NOMO-1 treated with dmso at 0.1 percent for 144 hours (cell line): Measurements from ENCODE around the gene DNLZ.

ENCODE experiments used
- DNase-seq: peaks from one replicate; lab custom pipeline; 2025; ENCODE audit not compliant: unreplicated experiment; lab: John Stamatoyannopoulos, UW

DNLZ gene

GRCh38 chr9:136333486-136333885 lies 30.1 kb downstream of the DNLZ start:
- DNase-seq: no peak

GRCh38 chr9:136333045-136333444 lies 30.5 kb downstream of the DNLZ start:
- DNase-seq: no peak

- no peak for DNase-seq
Measured at GRCh38 chr9:136332482-136332983, 31.0 kb downstream of the DNLZ start.

GRCh38 chr9:136331556-136332481 lies 31.7 kb downstream of the DNLZ start:
- no peak for DNase-seq

GRCh38 chr9:136331030-136331429 lies 32.5 kb downstream of the DNLZ start:
- no peak for DNase-seq

- no peak for DNase-seq
Measured at GRCh38 chr9:136330406-136330990, 33.0 kb downstream of the DNLZ start.

- no peak for DNase-seq
Measured at GRCh38 chr9:136329636-136330405, 33.7 kb downstream of the DNLZ start.

- no peak for DNase-seq
Measured at GRCh38 chr9:136329211-136329627, 34.3 kb downstream of the DNLZ start.

GRCh38 chr9:136328622-136329041 lies 34.9 kb downstream of the DNLZ start:
- no peak for DNase-seq

GRCh38 chr9:136328011-136328621 lies 35.4 kb downstream of the DNLZ start:
- no peak for DNase-seq

- DNase-seq: peak; percentile 25
Measured at GRCh38 chr9:136327304-136327974, 36.1 kb downstream of the DNLZ start, which contains the start of gene GPSM1. TSS of gene GPSM1 (plus strand) at chr9:136327539. CDS start at chr9:136327696, 157 bp downstream.

GRCh38 chr9:136326761-136327303 lies 36.7 kb downstream of the DNLZ start:
- no peak for DNase-seq

GRCh38 chr9:136326061-136326760 lies 37.3 kb downstream of the DNLZ start:
- no peak for DNase-seq

GRCh38 chr9:136325358-136325757 lies 38.2 kb downstream of the DNLZ start:
- DNase-seq: no peak

- DNase-seq: no peak
Measured at GRCh38 chr9:136324501-136325300, 38.8 kb downstream of the DNLZ start.

- DNase-seq: no peak
Measured at GRCh38 chr9:136323371-136323789, 40.2 kb downstream of the DNLZ start.

- DNase-seq: no peak
Measured at GRCh38 chr9:136322756-136323330, 40.7 kb downstream of the DNLZ start.

GRCh38 chr9:136321561-136321960 lies 42.0 kb downstream of the DNLZ start:
- DNase-seq: no peak
